HCT116 (cell line): ENCODE measurements around the gene TIMP3. TPM values are rescaled to one million over a fixed set of nuclear protein-coding genes. Genes with fewer than 3 reads are reported as not detected.

Experiments used
- ATAC-seq: fragments of 200-7000 bp; cut with Tn5 transposase; 2 replicates; pipeline ENCODE4 v1.9.1; 2020; ENCODE audit warnings: mild to moderate bottlenecking, moderate library complexity
- BruUV-seq: library from RNA; stranded (reverse); fragments of 400-500 nt; replicated peaks from 2 replicates; lab custom pipeline; 2021; lab: Mats Ljungman, UMichigan
- CTCF ChIA-PET: fragments of 300-600 bp; sonication (Branson Sonifier 250); formaldehyde crosslinking; loops from one replicate; lab custom pipeline; 2021; ENCODE audit warnings: antibody characterized with exemption; lab: Charles Lee
- POLR2A ChIA-PET: fragments of 300-600, 350-600 bp; sonication (Branson Sonifier 250); formaldehyde crosslinking; loops from one replicate; lab custom pipeline; 2021; ENCODE audit warnings: antibody characterized with exemption; lab: Charles Lee
- RAD21 ChIA-PET, 2 experiments: fragments of 300-600 bp; sonication (Branson Sonifier 250); formaldehyde crosslinking; loops; one replicate each; lab custom pipeline; 2023; ENCODE audit warnings: low total read pairs in 2 of 2; ENCODE audit not compliant: uncharacterized antibody in 2 of 2, unreplicated experiment in 2 of 2, low non-redundant PET in 1 of 2; lab: Charles Lee
- DNase-seq: peaks from one replicate; pipeline ENCODE4 v3.0.0-alpha.2; 2010; ENCODE audit warnings: low read depth, low spot score
- H2AFZ ChIP-seq: fragments of 200-600 bp; shearing (Covaris generic), sonication (generic); 2 replicates; pipeline ENCODE4 v1.6.1; 2017; ENCODE audit warnings: low read depth, mixed run types, mixed read lengths, antibody characterized with exemption, low read length; ENCODE audit not compliant: poor library complexity, severe bottlenecking
- H3K27ac ChIP-seq: 2 replicates; pipeline ENCODE4 v1.5.1; 2012; ENCODE audit warnings: low read depth, low read length
- H3K27me3 ChIP-seq: fragments of 200-600 bp; sonication (generic); 2 replicates; pipeline ENCODE4 v1.6.1; 2016; ENCODE audit warnings: mixed run types, low read length, mixed read lengths; ENCODE audit not compliant: insufficient read depth
- H3K36me3 ChIP-seq, 2 experiments: fragments of 200-500 bp in 1 of 2; fragments of 200-600 bp in 1 of 2; sonication (Bioruptor generic) in 1 of 2; sonication (generic) in 1 of 2; 2 replicates each; pipeline versions ENCODE4 v1.5.1 to v1.6.1; 2014 to 2016; ENCODE audit warnings: low read length in 2 of 2, inconsistent platforms in 1 of 2, mixed read lengths in 1 of 2, mixed run types in 1 of 2; ENCODE audit not compliant: insufficient read depth in 2 of 2, control insufficient read depth in 1 of 2
- H3K4me1 ChIP-seq, 2 experiments: fragments of 200-600 bp in 1 of 2; sonication (generic) in 1 of 2; 2 replicates each; pipeline versions ENCODE4 v1.5.1 to v1.6.1; 2012 to 2017; ENCODE audit warnings: low read length in 2 of 2, inconsistent platforms in 1 of 2, mild to moderate bottlenecking in 1 of 2, mixed read lengths in 1 of 2, mixed run types in 1 of 2, moderate library complexity in 1 of 2; ENCODE audit not compliant: insufficient read depth in 2 of 2, control insufficient read depth in 1 of 2
- H3K4me2 ChIP-seq: fragments of 200-600 bp; sonication (generic); 2 replicates; pipeline ENCODE4 v1.6.1; 2017; ENCODE audit warnings: mixed run types, low read length, mixed read lengths
- H3K4me3 ChIP-seq, 2 experiments: fragments of 200-600 bp in 1 of 2; sonication (generic) in 1 of 2; replicated peaks in 1 of 2; 2 replicates each; pipeline ENCODE4 v1.5.1; 2011 to 2016; ENCODE audit warnings: low read length in 2 of 2, control low read depth in 1 of 2, low read depth in 1 of 2, mild to moderate bottlenecking in 1 of 2, mixed read lengths in 1 of 2, mixed run types in 1 of 2
- H3K79me2 ChIP-seq: fragments of 200-600 bp; sonication (generic); 2 replicates; pipeline ENCODE4 v1.6.1; 2017; ENCODE audit warnings: mild to moderate bottlenecking, mixed run types, low read length, moderate library complexity, mixed read lengths; ENCODE audit not compliant: insufficient read depth
- H3K9ac ChIP-seq: fragments of 200-600 bp; sonication (generic); 2 replicates; pipeline ENCODE4 v1.6.1; 2016; ENCODE audit warnings: low read length, mixed read lengths
- H3K9me2 ChIP-seq: fragments of 200-600 bp; sonication (generic), shearing (Covaris generic); 2 replicates; pipeline ENCODE4 v1.6.1; 2017; ENCODE audit warnings: mixed run types, mild to moderate bottlenecking, moderate library complexity; ENCODE audit not compliant: insufficient read depth
- H3K9me3 ChIP-seq, 2 experiments: fragments of 200-500 bp in 1 of 2; fragments of 200-600 bp in 1 of 2; sonication (Bioruptor generic) in 1 of 2; sonication (generic) in 1 of 2; 2 replicates each; pipeline ENCODE4 v1.6.1; 2014 to 2017; ENCODE audit warnings: low read length in 2 of 2, mixed read lengths in 2 of 2, inconsistent platforms in 1 of 2, low read depth in 1 of 2, mild to moderate bottlenecking in 1 of 2, mixed run types in 1 of 2, moderate library complexity in 1 of 2; ENCODE audit not compliant: control insufficient read depth in 1 of 2, insufficient read depth in 1 of 2
- H4K20me1 ChIP-seq: fragments of 200-600 bp; sonication (generic), shearing (Covaris generic); 2 replicates; pipeline ENCODE4 v1.6.1; 2017; ENCODE audit warnings: mixed run types, mild to moderate bottlenecking, moderate library complexity; ENCODE audit not compliant: insufficient read depth
- ATF3 ChIP-seq: IDR thresholded peaks from 2 replicates; pipeline ENCODE4 v1.6.1; 2012
- CBX3 ChIP-seq: IDR thresholded peaks from 2 replicates; pipeline ENCODE4 v1.6.1; 2012; ENCODE audit warnings: low read depth
- CTCF ChIP-seq, 3 experiments: fragments of 200-600 bp in 1 of 3; sonication (generic) in 1 of 3; IDR thresholded peaks in 2 of 3; conservative IDR thresholded peaks in 1 of 3; 2 replicates each; pipeline ENCODE4 v1.5.1; 2012 to 2017; ENCODE audit warnings: low read depth in 2 of 3, low read length in 2 of 3, antibody characterized with exemption in 1 of 3, borderline replicate concordance in 1 of 3, control low read depth in 1 of 3, mild to moderate bottlenecking in 1 of 3, mixed read lengths in 1 of 3, mixed run types in 1 of 3, moderate library complexity in 1 of 3; ENCODE audit not compliant: insufficient read depth in 1 of 3
- EGR1 ChIP-seq: IDR thresholded peaks from 2 replicates; pipeline ENCODE4 v1.6.1; 2012; ENCODE audit warnings: low read depth
- EZH2 ChIP-seq: fragments of 200-600 bp; sonication (generic); IDR thresholded peaks from 2 replicates; pipeline ENCODE4 v1.6.1; 2017; ENCODE audit warnings: antibody characterized with exemption, mixed run types
- FOSL1 ChIP-seq: IDR thresholded peaks from 2 replicates; pipeline ENCODE4 v1.6.1; 2012; ENCODE audit warnings: low read depth
- MAX ChIP-seq: IDR thresholded peaks from 2 replicates; pipeline ENCODE4 v1.6.1; 2012
- POLR2A ChIP-seq: IDR thresholded peaks from 2 replicates; pipeline ENCODE4 v1.7.0; 2011; ENCODE audit warnings: borderline replicate concordance; ENCODE audit not compliant: insufficient read depth, insufficient read length; ENCODE audit errors: extremely low read depth
- RAD21 ChIP-seq: IDR thresholded peaks from 2 replicates; pipeline ENCODE4 v1.6.1; 2012; ENCODE audit warnings: low read depth, mild to moderate bottlenecking
- SIN3A ChIP-seq: IDR thresholded peaks from 2 replicates; pipeline ENCODE4 v1.6.1; 2012; ENCODE audit warnings: low read depth
- SP1 ChIP-seq: IDR thresholded peaks from 2 replicates; pipeline ENCODE4 v1.6.1; 2012; ENCODE audit warnings: low read depth
- YY1 ChIP-seq: IDR thresholded peaks from 2 replicates; pipeline ENCODE4 v1.6.1; 2011; ENCODE audit warnings: low read length, low read depth, moderate library complexity, mild to moderate bottlenecking; ENCODE audit not compliant: insufficient replicate concordance; ENCODE audit errors: extremely low read depth
- intact Hi-C: fragments of 100-400 bp; cut with micrococcal nuclease; formaldehyde crosslinking; loops from 2 replicates; pipeline ENCODE4 v1.10.0; 2022
- total RNA-seq: library from RNA; stranded (reverse); gene quantifications from one replicate; pipeline ENCODE4 v1.2.1, GENCODE V29; 2021; ENCODE audit not compliant: unreplicated experiment

Gene TIMP3
- total RNA-seq, 1 experiment from 2014 or later: 2.2 TPM

GRCh38 chr22:32819120-32819519 is 17.6 kb downstream of the TIMP3 start:
- ChIA-PET CTCF (no interaction called here), RAD21 (no interaction called here), POLR2A (no interaction called here)
- Histone ChIP-seq H3K4me2 (no peak overlapping the region), H3K79me2 (no peaks in the 10 kb centered on the region), H4K20me1 (no peaks in the 10 kb centered on the region), H3K4me3 (no peak overlapping the region), H3K27me3 (no peaks in the 10 kb centered on the region), H3K9me2 (no peaks in the 10 kb centered on the region), H3K36me3 (no peaks in the 10 kb centered on the region), H3K9ac (no peak overlapping the region), H3K27ac (no peak overlapping the region), H3K4me1 (no peaks in the 10 kb centered on the region), H2AFZ (no peak overlapping the region), H3K9me3 (no peaks in the 10 kb centered on the region)
- DNase-seq: no peak
- TF ChIP-seq RAD21 (no peak), ATF3 (no peak), CBX3 (no peak), EGR1 (no peak), SIN3A (no peak), MAX (no peak), CTCF (IDR thresholded peaks at IDR 0.05 in 2 of 3, conservative IDR thresholded peaks at IDR 0.05 in 1 of 3; ENCODE audit: borderline replicate concordance in 1 of 3, insufficient read depth in 1 of 3, low read depth in 2 of 3, low read length in 2 of 3) (no peak), FOSL1 (no peak), EZH2 (no peak), POLR2A (no peak), YY1 (no peak), SP1 (no peak)
- ATAC-seq: no peak
- BruUV-seq: no TSS peak
- intact Hi-C loops: no loop called here
